HCT116 (cell line): Measurements from ENCODE around the gene OARD1. TPM values are rescaled to one million over a fixed set of nuclear protein-coding genes. Genes with fewer than 3 reads are reported as not detected.

Experiments used
- ATAC-seq: fragments of 200-7000 bp; cut with Tn5 transposase; 2 replicates; pipeline ENCODE4 v1.9.1; 2020; ENCODE audit warnings: mild to moderate bottlenecking, moderate library complexity
- BruUV-seq: library from RNA; stranded (reverse); fragments of 400-500 nt; replicated peaks from 2 replicates; lab custom pipeline; 2021; lab: Mats Ljungman, UMichigan
- CTCF ChIA-PET: fragments of 300-600 bp; sonication (Branson Sonifier 250); formaldehyde crosslinking; loops from one replicate; lab custom pipeline; 2021; ENCODE audit warnings: antibody characterized with exemption; lab: Charles Lee
- POLR2A ChIA-PET: fragments of 300-600, 350-600 bp; sonication (Branson Sonifier 250); formaldehyde crosslinking; loops from one replicate; lab custom pipeline; 2021; ENCODE audit warnings: antibody characterized with exemption; lab: Charles Lee
- RAD21 ChIA-PET, 2 experiments: fragments of 300-600 bp; sonication (Branson Sonifier 250); formaldehyde crosslinking; loops; one replicate each; lab custom pipeline; 2023; ENCODE audit warnings: low total read pairs in 2 of 2; ENCODE audit not compliant: uncharacterized antibody in 2 of 2, unreplicated experiment in 2 of 2, low non-redundant PET in 1 of 2; lab: Charles Lee
- DNase-seq: peaks from one replicate; pipeline ENCODE4 v3.0.0-alpha.2; 2010; ENCODE audit warnings: low read depth, low spot score
- H2AFZ ChIP-seq: fragments of 200-600 bp; shearing (Covaris generic), sonication (generic); 2 replicates; pipeline ENCODE4 v1.6.1; 2017; ENCODE audit warnings: low read depth, mixed run types, mixed read lengths, antibody characterized with exemption, low read length; ENCODE audit not compliant: poor library complexity, severe bottlenecking
- H3K27ac ChIP-seq: 2 replicates; pipeline ENCODE4 v1.5.1; 2012; ENCODE audit warnings: low read depth, low read length
- H3K27me3 ChIP-seq: fragments of 200-600 bp; sonication (generic); 2 replicates; pipeline ENCODE4 v1.6.1; 2016; ENCODE audit warnings: mixed run types, low read length, mixed read lengths; ENCODE audit not compliant: insufficient read depth
- H3K36me3 ChIP-seq, 2 experiments: fragments of 200-500 bp in 1 of 2; fragments of 200-600 bp in 1 of 2; sonication (Bioruptor generic) in 1 of 2; sonication (generic) in 1 of 2; 2 replicates each; pipeline versions ENCODE4 v1.5.1 to v1.6.1; 2014 to 2016; ENCODE audit warnings: low read length in 2 of 2, inconsistent platforms in 1 of 2, mixed read lengths in 1 of 2, mixed run types in 1 of 2; ENCODE audit not compliant: insufficient read depth in 2 of 2, control insufficient read depth in 1 of 2
- H3K4me1 ChIP-seq, 2 experiments: fragments of 200-600 bp in 1 of 2; sonication (generic) in 1 of 2; 2 replicates each; pipeline versions ENCODE4 v1.5.1 to v1.6.1; 2012 to 2017; ENCODE audit warnings: low read length in 2 of 2, inconsistent platforms in 1 of 2, mild to moderate bottlenecking in 1 of 2, mixed read lengths in 1 of 2, mixed run types in 1 of 2, moderate library complexity in 1 of 2; ENCODE audit not compliant: insufficient read depth in 2 of 2, control insufficient read depth in 1 of 2
- H3K4me2 ChIP-seq: fragments of 200-600 bp; sonication (generic); 2 replicates; pipeline ENCODE4 v1.6.1; 2017; ENCODE audit warnings: mixed run types, low read length, mixed read lengths
- H3K4me3 ChIP-seq, 2 experiments: fragments of 200-600 bp in 1 of 2; sonication (generic) in 1 of 2; replicated peaks in 1 of 2; 2 replicates each; pipeline ENCODE4 v1.5.1; 2011 to 2016; ENCODE audit warnings: low read length in 2 of 2, control low read depth in 1 of 2, low read depth in 1 of 2, mild to moderate bottlenecking in 1 of 2, mixed read lengths in 1 of 2, mixed run types in 1 of 2
- H3K79me2 ChIP-seq: fragments of 200-600 bp; sonication (generic); 2 replicates; pipeline ENCODE4 v1.6.1; 2017; ENCODE audit warnings: mild to moderate bottlenecking, mixed run types, low read length, moderate library complexity, mixed read lengths; ENCODE audit not compliant: insufficient read depth
- H3K9ac ChIP-seq: fragments of 200-600 bp; sonication (generic); 2 replicates; pipeline ENCODE4 v1.6.1; 2016; ENCODE audit warnings: low read length, mixed read lengths
- H3K9me2 ChIP-seq: fragments of 200-600 bp; sonication (generic), shearing (Covaris generic); 2 replicates; pipeline ENCODE4 v1.6.1; 2017; ENCODE audit warnings: mixed run types, mild to moderate bottlenecking, moderate library complexity; ENCODE audit not compliant: insufficient read depth
- H3K9me3 ChIP-seq, 2 experiments: fragments of 200-500 bp in 1 of 2; fragments of 200-600 bp in 1 of 2; sonication (Bioruptor generic) in 1 of 2; sonication (generic) in 1 of 2; 2 replicates each; pipeline ENCODE4 v1.6.1; 2014 to 2017; ENCODE audit warnings: low read length in 2 of 2, mixed read lengths in 2 of 2, inconsistent platforms in 1 of 2, low read depth in 1 of 2, mild to moderate bottlenecking in 1 of 2, mixed run types in 1 of 2, moderate library complexity in 1 of 2; ENCODE audit not compliant: control insufficient read depth in 1 of 2, insufficient read depth in 1 of 2
- H4K20me1 ChIP-seq: fragments of 200-600 bp; sonication (generic), shearing (Covaris generic); 2 replicates; pipeline ENCODE4 v1.6.1; 2017; ENCODE audit warnings: mixed run types, mild to moderate bottlenecking, moderate library complexity; ENCODE audit not compliant: insufficient read depth
- ATF3 ChIP-seq: IDR thresholded peaks from 2 replicates; pipeline ENCODE4 v1.6.1; 2012
- EGR1 ChIP-seq: IDR thresholded peaks from 2 replicates; pipeline ENCODE4 v1.6.1; 2012; ENCODE audit warnings: low read depth
- ELF1 ChIP-seq: IDR thresholded peaks from 2 replicates; pipeline ENCODE4 v1.6.1; 2012; ENCODE audit warnings: low read depth, borderline replicate concordance
- POLR2AphosphoS5 ChIP-seq: IDR thresholded peaks from 2 replicates; pipeline ENCODE4 v1.6.1; 2011; ENCODE audit warnings: mild to moderate bottlenecking, low read depth, low read length, moderate library complexity
- RAD21 ChIP-seq: IDR thresholded peaks from 2 replicates; pipeline ENCODE4 v1.6.1; 2012; ENCODE audit warnings: low read depth, mild to moderate bottlenecking
- SP1 ChIP-seq: IDR thresholded peaks from 2 replicates; pipeline ENCODE4 v1.6.1; 2012; ENCODE audit warnings: low read depth
- TCF7L2 ChIP-seq: IDR thresholded peaks from 2 replicates; pipeline ENCODE4 v1.7.0; 2011; ENCODE audit warnings: borderline replicate concordance, inconsistent platforms; ENCODE audit not compliant: insufficient read depth, insufficient read length; ENCODE audit errors: extremely low read depth
- ZBTB33 ChIP-seq: IDR thresholded peaks from 2 replicates; pipeline ENCODE4 v1.6.1; 2011; ENCODE audit warnings: mild to moderate bottlenecking, low read length, moderate library complexity; ENCODE audit not compliant: insufficient replicate concordance; ENCODE audit errors: extremely low read depth
- ZFX ChIP-seq: fragments of 450-650 bp; IDR thresholded peaks from 2 replicates; pipeline ENCODE4 v1.6.1; 2017
- intact Hi-C: fragments of 100-400 bp; cut with micrococcal nuclease; formaldehyde crosslinking; loops from 2 replicates; pipeline ENCODE4 v1.10.0; 2022
- total RNA-seq: library from RNA; stranded (reverse); gene quantifications from one replicate; pipeline ENCODE4 v1.2.1, GENCODE V29; 2021; ENCODE audit not compliant: unreplicated experiment
- TF ChIP-seq, protein P1 (sequence below), 3 experiments: fragments of 200-600 bp in 1 of 3; sonication (generic) in 1 of 3; IDR thresholded peaks in 2 of 3; conservative IDR thresholded peaks in 1 of 3; 2 replicates each; pipeline ENCODE4 v1.5.1; 2012 to 2017; ENCODE audit warnings: low read depth in 2 of 3, low read length in 2 of 3, antibody characterized with exemption in 1 of 3, borderline replicate concordance in 1 of 3, control low read depth in 1 of 3, mild to moderate bottlenecking in 1 of 3, mixed read lengths in 1 of 3, mixed run types in 1 of 3, moderate library complexity in 1 of 3; ENCODE audit not compliant: insufficient read depth in 1 of 3

Gene OARD1
- total RNA-seq, 1 experiment from 2014 or later = 28.7 TPM

GRCh38 chr6:41022294-41022693, 49.9 kb downstream of the OARD1 start:
- BruUV-seq = no TSS peak
- no peaks in the 10 kb centered on the region for H3K27me3 ChIP-seq
- no peaks in the 10 kb centered on the region for H4K20me1 ChIP-seq
- ChIA-PET RAD21 (no interaction called here), POLR2A (no interaction called here), CTCF (interaction anchor here (1.0 to 1.6 kb wide), 3 partner anchors 15 to 694 kb away, joined by 3 to 4 read pairs (median 4); no protein-coding TSS in a partner anchor)
- no peaks in the 10 kb centered on the region for H3K36me3 ChIP-seq
- no peaks in the 10 kb centered on the region for H3K79me2 ChIP-seq
- no peak overlapping the region for H3K4me3 ChIP-seq
- no peak overlapping the region for H2AFZ ChIP-seq
- DNase-seq = no peak
- no peak for ATAC-seq
- TF ChIP-seq EGR1 = no peak
- no peak for TF ChIP-seq ELF1
- TF ChIP-seq RAD21 = no peak
- TF ChIP-seq SP1 = no peak
- TF ChIP-seq ATF3 = no peak
- no peaks in the 10 kb centered on the region for H3K9me2 ChIP-seq
- H3K4me2 ChIP-seq = 0 out of 2 replicates have a peak overlapping the region, but pooled peaks have one; percentile 8
- intact Hi-C loops = loop anchor here (10.0 kb wide), 2 partner anchors 197 to 1037 kb away; no protein-coding TSS in a partner anchor
- H3K4me1 ChIP-seq = peaks cover 14 to 16% of the 10 kb centered on the region in 2 experiments
- H3K9ac ChIP-seq = no peak overlapping the region
- H3K27ac ChIP-seq = no peak overlapping the region
- H3K9me3 ChIP-seq = no peaks in the 10 kb centered on the region

DNA sequence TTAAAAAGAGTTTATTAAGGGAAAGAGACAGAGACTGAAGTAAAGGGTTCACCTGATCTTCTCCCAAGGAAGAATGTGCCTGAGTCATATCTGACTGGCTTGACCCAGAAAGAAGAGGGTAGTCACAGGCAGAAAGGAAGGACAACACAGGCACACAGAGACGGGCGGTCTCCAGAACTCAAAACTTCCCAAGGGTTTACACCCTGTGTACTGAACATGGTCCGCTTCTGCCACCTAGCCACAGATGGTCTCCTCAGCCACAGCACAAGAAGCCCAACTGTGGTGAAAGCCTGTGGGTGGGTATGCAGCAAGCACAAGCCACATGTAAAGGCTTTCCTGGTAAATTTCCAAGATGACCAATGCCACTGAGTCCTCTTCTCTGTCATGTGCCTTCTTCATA, 50.3 kb downstream of the OARD1 start:
- no peaks in the 10 kb centered on the region for H3K9me3 ChIP-seq
- intact Hi-C loops = loop anchor here (10.0 kb wide), 2 partner anchors 197 to 1037 kb away; no protein-coding TSS in a partner anchor
- H3K4me3 ChIP-seq = no peak overlapping the region
- no peaks in the 10 kb centered on the region for H3K27me3 ChIP-seq
- no peaks in the 10 kb centered on the region for H3K36me3 ChIP-seq
- H4K20me1 ChIP-seq = no peaks in the 10 kb centered on the region
- H3K9ac ChIP-seq = no peak overlapping the region
- DNase-seq (no peak), ATAC-seq (peak; percentile 83)
- no TSS peak for BruUV-seq
- H2AFZ ChIP-seq = no peak overlapping the region
- H3K4me1 ChIP-seq = peaks cover 12 to 14% of the 10 kb centered on the region in 2 experiments
- 0 out of 2 replicates have a peak overlapping the region, but pooled peaks have one; percentile 8 for H3K4me2 ChIP-seq
- no peaks in the 10 kb centered on the region for H3K9me2 ChIP-seq
- RAD21 ChIA-PET = no interaction called here
- no peaks in the 10 kb centered on the region for H3K79me2 ChIP-seq
- POLR2A ChIA-PET = no interaction called here
- no peak overlapping the region for H3K27ac ChIP-seq
- CTCF ChIA-PET = interaction anchor here (1.0 to 1.6 kb wide), 3 partner anchors 16 to 693 kb away, joined by 3 to 4 read pairs (median 4); no protein-coding TSS in a partner anchor
- TF ChIP-seq ZFX = no peak
- TF ChIP-seq, protein P1, sequence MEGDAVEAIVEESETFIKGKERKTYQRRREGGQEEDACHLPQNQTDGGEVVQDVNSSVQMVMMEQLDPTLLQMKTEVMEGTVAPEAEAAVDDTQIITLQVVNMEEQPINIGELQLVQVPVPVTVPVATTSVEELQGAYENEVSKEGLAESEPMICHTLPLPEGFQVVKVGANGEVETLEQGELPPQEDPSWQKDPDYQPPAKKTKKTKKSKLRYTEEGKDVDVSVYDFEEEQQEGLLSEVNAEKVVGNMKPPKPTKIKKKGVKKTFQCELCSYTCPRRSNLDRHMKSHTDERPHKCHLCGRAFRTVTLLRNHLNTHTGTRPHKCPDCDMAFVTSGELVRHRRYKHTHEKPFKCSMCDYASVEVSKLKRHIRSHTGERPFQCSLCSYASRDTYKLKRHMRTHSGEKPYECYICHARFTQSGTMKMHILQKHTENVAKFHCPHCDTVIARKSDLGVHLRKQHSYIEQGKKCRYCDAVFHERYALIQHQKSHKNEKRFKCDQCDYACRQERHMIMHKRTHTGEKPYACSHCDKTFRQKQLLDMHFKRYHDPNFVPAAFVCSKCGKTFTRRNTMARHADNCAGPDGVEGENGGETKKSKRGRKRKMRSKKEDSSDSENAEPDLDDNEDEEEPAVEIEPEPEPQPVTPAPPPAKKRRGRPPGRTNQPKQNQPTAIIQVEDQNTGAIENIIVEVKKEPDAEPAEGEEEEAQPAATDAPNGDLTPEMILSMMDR (IDR thresholded peaks at IDR 0.05 in 2 of 3, conservative IDR thresholded peaks at IDR 0.05 in 1 of 3; ENCODE audit: borderline replicate concordance in 1 of 3, insufficient read depth in 1 of 3, low read depth in 2 of 3, low read length in 2 of 3) = peak in 2 of 3 experiments; percentile 22 to 48; a peak in 1 of 6 replicates
- no peak for TF ChIP-seq ZBTB33
- no peak for TF ChIP-seq ATF3
- TF ChIP-seq TCF7L2 = no peak
- TF ChIP-seq POLR2AphosphoS5 = no peak
